Liver (tissue), 3 donors: ENCODE results near the gene MGAT5.

Source experiments
- CTCF ChIP-seq: fragments of 150-350 bp; IDR thresholded peaks from 2 replicates; pipeline ENCODE4 v1.5.1; 2017; ENCODE audit warnings: improper control_type of control experiment, low read depth, low read length; ENCODE audit not compliant: missing input control
- EGR1 ChIP-seq, 2 donors: IDR thresholded peaks; 2 replicates each; pipeline ENCODE4 v1.6.1; 2016 to 2018; ENCODE audit warnings: antibody characterized with exemption in 2 of 2, low read depth in 2 of 2
- FOXA1 ChIP-seq: IDR thresholded peaks from 2 replicates; pipeline ENCODE4 v1.6.1; 2016; ENCODE audit warnings: antibody characterized with exemption
- GABPA ChIP-seq, 2 donors: IDR thresholded peaks in 1 of 2; conservative IDR thresholded peaks in 1 of 2; 2 replicates each; pipeline ENCODE4 v1.6.1; 2016; ENCODE audit warnings: antibody characterized with exemption in 2 of 2, mild to moderate bottlenecking in 1 of 2, moderate library complexity in 1 of 2
- NR2F2 ChIP-seq: IDR thresholded peaks from 2 replicates; pipeline ENCODE4 v1.6.1; 2016; ENCODE audit warnings: antibody characterized with exemption
- RAD21 ChIP-seq, 2 donors: IDR thresholded peaks; 2 replicates each; pipeline ENCODE4 v1.6.1; 2016; ENCODE audit warnings: antibody characterized with exemption in 2 of 2, mild to moderate bottlenecking in 2 of 2
- SP1 ChIP-seq: IDR thresholded peaks from 2 replicates; pipeline ENCODE4 v1.6.1; 2018; ENCODE audit warnings: antibody characterized with exemption, mild to moderate bottlenecking
- TAF1 ChIP-seq: conservative IDR thresholded peaks from 2 replicates; pipeline ENCODE4 v1.6.1; 2016; ENCODE audit warnings: antibody characterized with exemption, mild to moderate bottlenecking
- YY1 ChIP-seq: IDR thresholded peaks from 2 replicates; pipeline ENCODE4 v1.6.1; 2016; ENCODE audit warnings: antibody characterized with exemption, mild to moderate bottlenecking
- ZBTB33 ChIP-seq: IDR thresholded peaks from 2 replicates; pipeline ENCODE4 v1.6.1; 2016; ENCODE audit warnings: antibody characterized with exemption
- TF ChIP-seq, protein P1 (sequence below): IDR thresholded peaks from 2 replicates; pipeline ENCODE4 v1.6.1; 2016; ENCODE audit warnings: antibody characterized with exemption
- TF ChIP-seq, protein P2 (sequence below): IDR thresholded peaks from 2 replicates; pipeline ENCODE4 v1.6.1; 2016; ENCODE audit warnings: antibody characterized with exemption
- donor health status: healthy.
- donor health status: healthy.

- TF ChIP-seq FOXA1 = no peak
- TF ChIP-seq CTCF = no peak
- TF ChIP-seq ZBTB33 = no peak
- TF ChIP-seq, protein P1, sequence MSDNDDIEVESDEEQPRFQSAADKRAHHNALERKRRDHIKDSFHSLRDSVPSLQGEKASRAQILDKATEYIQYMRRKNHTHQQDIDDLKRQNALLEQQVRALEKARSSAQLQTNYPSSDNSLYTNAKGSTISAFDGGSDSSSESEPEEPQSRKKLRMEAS = no peak
- TF ChIP-seq GABPA (IDR thresholded peaks at IDR 0.05 in 1 of 2, conservative IDR thresholded peaks at IDR 0.05 in 1 of 2) = no peak
- TF ChIP-seq EGR1 (IDR thresholded peaks at IDR 0.05; ENCODE audit: low read depth in 2 of 2) = no peak
- no peak for TF ChIP-seq YY1
- TF ChIP-seq, protein P2, sequence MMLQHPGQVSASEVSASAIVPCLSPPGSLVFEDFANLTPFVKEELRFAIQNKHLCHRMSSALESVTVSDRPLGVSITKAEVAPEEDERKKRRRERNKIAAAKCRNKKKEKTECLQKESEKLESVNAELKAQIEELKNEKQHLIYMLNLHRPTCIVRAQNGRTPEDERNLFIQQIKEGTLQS = no peak
- no peak for TF ChIP-seq TAF1
- no peak for TF ChIP-seq RAD21 (IDR thresholded peaks at IDR 0.05)
- TF ChIP-seq SP1 = no peak
- no peak for TF ChIP-seq NR2F2
Observed at GRCh38 chr2:134290358-134290757, 36.5 kb downstream of the MGAT5 start.
